C4-2B (cell line): ENCODE measurements around the gene RAB26.
"Not testable (repeated sequence)": the region's sequence is repeated elsewhere in the genome, so short reads cannot be mapped to it uniquely, and the experiment has no call there.

ENCODE experiments used
- ZFX ChIP-seq: fragments of 450-650 bp; IDR thresholded peaks from 2 replicates; pipeline ENCODE4 v1.6.1; 2017
- TF ChIP-seq, protein P1 (sequence below): fragments of 450-650 bp; conservative IDR thresholded peaks from 2 replicates; pipeline ENCODE4 v1.5.1; 2017; ENCODE audit warnings: mild to moderate bottlenecking

DNA sequence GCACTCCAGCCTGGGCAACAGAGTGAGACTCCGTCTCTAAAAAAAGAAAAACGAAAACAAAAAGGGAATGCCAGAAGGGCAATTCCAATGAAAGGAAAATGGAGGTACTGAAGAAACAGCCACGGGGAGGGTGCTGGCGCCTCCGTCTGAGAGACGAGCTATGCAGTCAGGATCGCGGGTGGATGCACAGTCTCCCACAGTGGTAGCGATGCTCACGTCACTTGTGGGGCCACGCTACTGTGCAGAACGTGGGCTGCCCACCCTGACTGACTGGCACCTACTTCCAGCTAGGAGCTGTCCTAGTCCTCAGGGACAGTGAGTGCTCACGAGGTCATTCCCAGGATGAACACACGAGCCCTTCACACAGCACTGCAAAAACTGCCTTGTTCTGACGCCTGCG is 46.8 kb upstream of the RAB26 start:
- TF ChIP-seq, protein P1, sequence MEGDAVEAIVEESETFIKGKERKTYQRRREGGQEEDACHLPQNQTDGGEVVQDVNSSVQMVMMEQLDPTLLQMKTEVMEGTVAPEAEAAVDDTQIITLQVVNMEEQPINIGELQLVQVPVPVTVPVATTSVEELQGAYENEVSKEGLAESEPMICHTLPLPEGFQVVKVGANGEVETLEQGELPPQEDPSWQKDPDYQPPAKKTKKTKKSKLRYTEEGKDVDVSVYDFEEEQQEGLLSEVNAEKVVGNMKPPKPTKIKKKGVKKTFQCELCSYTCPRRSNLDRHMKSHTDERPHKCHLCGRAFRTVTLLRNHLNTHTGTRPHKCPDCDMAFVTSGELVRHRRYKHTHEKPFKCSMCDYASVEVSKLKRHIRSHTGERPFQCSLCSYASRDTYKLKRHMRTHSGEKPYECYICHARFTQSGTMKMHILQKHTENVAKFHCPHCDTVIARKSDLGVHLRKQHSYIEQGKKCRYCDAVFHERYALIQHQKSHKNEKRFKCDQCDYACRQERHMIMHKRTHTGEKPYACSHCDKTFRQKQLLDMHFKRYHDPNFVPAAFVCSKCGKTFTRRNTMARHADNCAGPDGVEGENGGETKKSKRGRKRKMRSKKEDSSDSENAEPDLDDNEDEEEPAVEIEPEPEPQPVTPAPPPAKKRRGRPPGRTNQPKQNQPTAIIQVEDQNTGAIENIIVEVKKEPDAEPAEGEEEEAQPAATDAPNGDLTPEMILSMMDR: not testable (repeated sequence)
- not testable (repeated sequence) for TF ChIP-seq ZFX
